GM21528 (cell line): ENCODE measurements around the gene NXPH4.

Source experiments
- ATAC-seq: cut with Tn5 transposase; IDR thresholded peaks from one replicate; pipeline ENCODE4 v1.9.1; 2021; ENCODE audit warnings: mild to moderate bottlenecking, moderate library complexity; ENCODE audit not compliant: unreplicated experiment, low FRiP score

NXPH4 gene

GRCh38 chr12:57262126-57262822 is 45.7 kb downstream of the NXPH4 start:
- ATAC-seq: no peak

- ATAC-seq: no peak
Measured at GRCh38 chr12:57263096-57263495, 46.5 kb downstream of the NXPH4 start.

GRCh38 chr12:57266681-57267080 is 50.1 kb downstream of the NXPH4 start:
- ATAC-seq: no peak

- no peak for ATAC-seq
Measured at GRCh38 chr12:57268264-57268663, 51.7 kb downstream of the NXPH4 start.

- ATAC-seq: no peak
Measured at GRCh38 chr12:57270966-57271470, 54.4 kb downstream of the NXPH4 start.

- ATAC-seq: no peak
Measured at GRCh38 chr12:57272337-57273151, 56.0 kb downstream of the NXPH4 start.

- ATAC-seq: no peak
Measured at GRCh38 chr12:57273516-57273915, 56.9 kb downstream of the NXPH4 start.
